ENCODE results near the gene HOXA5. TPM values are rescaled to one million over a fixed set of nuclear protein-coding genes. Genes with fewer than 3 reads are reported as not detected.

The HOXA5 gene
- total and polyA plus RNA-seq, 10 of the 15 experiments (the other 5 are each of a cell fraction or from before 2014, with no cell fraction given) = 0.05 to 0.13 TPM; not detected in 8

GRCh38 chr7:27165996-27166530 is 22.6 kb upstream of the HOXA5 start:
- no peak overlapping the region for H3K4me2 ChIP-seq (ENCODE audit: control insufficient read depth, insufficient read depth)
- SMC1A ChIA-PET (ENCODE audit: uncharacterized antibody, unreplicated experiment) = no interaction called here
- no peak for TF ChIP-seq GABPA (IDR thresholded peaks at IDR 0.05; ENCODE audit: low read depth)
- TF ChIP-seq FOXM1 (IDR thresholded peaks at IDR 0.05; ENCODE audit: low read depth, low read length) = no peak
- TF ChIP-seq CEBPB (IDR thresholded peaks at IDR 0.05; ENCODE audit: borderline replicate concordance in 1 of 2, low read depth in 2 of 2, low read length in 2 of 2) = no peak
- no peak for TF ChIP-seq BRCA1 (IDR thresholded peaks at IDR 0.05; ENCODE audit: low read depth, low read length)
- TF ChIP-seq, protein P1, sequence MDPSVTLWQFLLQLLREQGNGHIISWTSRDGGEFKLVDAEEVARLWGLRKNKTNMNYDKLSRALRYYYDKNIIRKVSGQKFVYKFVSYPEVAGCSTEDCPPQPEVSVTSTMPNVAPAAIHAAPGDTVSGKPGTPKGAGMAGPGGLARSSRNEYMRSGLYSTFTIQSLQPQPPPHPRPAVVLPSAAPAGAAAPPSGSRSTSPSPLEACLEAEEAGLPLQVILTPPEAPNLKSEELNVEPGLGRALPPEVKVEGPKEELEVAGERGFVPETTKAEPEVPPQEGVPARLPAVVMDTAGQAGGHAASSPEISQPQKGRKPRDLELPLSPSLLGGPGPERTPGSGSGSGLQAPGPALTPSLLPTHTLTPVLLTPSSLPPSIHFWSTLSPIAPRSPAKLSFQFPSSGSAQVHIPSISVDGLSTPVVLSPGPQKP (IDR thresholded peaks at IDR 0.05; ENCODE audit: low read depth, low read length) = no peak
- TF ChIP-seq RAD51 (IDR thresholded peaks at IDR 0.05) = no peak
- no peak for TF ChIP-seq HDGF (IDR thresholded peaks at IDR 0.05)
- TF ChIP-seq ZNF24 (IDR thresholded peaks at IDR 0.05) = no peak
- RAD21 ChIA-PET (ENCODE audit: unreplicated experiment) = no interaction called here
- no peak overlapping the region for H3K27ac ChIP-seq (ENCODE audit: control insufficient read depth, insufficient read depth)
- H3K4me3 ChIP-seq = no peak overlapping the region
- H3K4me1 ChIP-seq (ENCODE audit: control insufficient read depth, insufficient read depth, low read length) = no peaks in the 10 kb centered on the region
- H3K36me3 ChIP-seq (ENCODE audit: control insufficient read depth in 2 of 2, insufficient read depth in 2 of 2, low read length in 1 of 2) = no peaks in the 10 kb centered on the region; a peak in 1 of 4 replicates
- intact Hi-C loops (cut with micrococcal nuclease; ENCODE audit: unreplicated experiment) = no loop called here
- 32% methylated on average over 39 of the region's 46 CpGs for WGBS (ENCODE audit: insufficient coverage, insufficient replicate concordance, low lambda C conversion rate, missing lambda C conversion rate)
- POLR2A ChIA-PET = no interaction called here
- ATAC-seq (no peak), DNase-seq (ENCODE audit: low read depth, low spot score) (no peak), FAIRE-seq (no peak)
- CTCF ChIA-PET = interaction anchor here (1.0 kb wide), 1 partner anchor 16 kb away, joined by 4 read pairs; no protein-coding TSS in a partner anchor
- no peaks in the 10 kb centered on the region for H3K79me2 ChIP-seq (ENCODE audit: control insufficient read depth, insufficient read depth, low read length)
- peaks cover 2% of the 10 kb centered on the region; the same call in 1 of the 3 replicates for H3K9me3 ChIP-seq (replicated peaks; ENCODE audit: control insufficient read depth, insufficient read depth, low read length)
- no peaks in the 10 kb centered on the region for H4K20me1 ChIP-seq (ENCODE audit: control insufficient read depth, insufficient read depth)
- no peak overlapping the region for H3K9ac ChIP-seq (ENCODE audit: control insufficient read depth, insufficient read depth, low read length)
- BruUV-seq (replicated peaks) = no TSS peak
- H2AFZ ChIP-seq (ENCODE audit: control insufficient read depth, low read depth, low read length) = no peak overlapping the region
- in situ Hi-C loops (cut with MboI) = loop anchor here (25.0 kb wide), 1 partner anchor 1079 kb away; no protein-coding TSS in a partner anchor
- H3K27me3 ChIP-seq (replicated peaks in 1 of 2; ENCODE audit: control insufficient read depth in 2 of 2, insufficient read depth in 2 of 2, low read length in 1 of 2) = peaks cover 19 to 41% of the 10 kb centered on the region in 2 experiments
